Epithelial cell of esophagus (primary cell): ENCODE results near the gene CTNNA2.
A peak's percentile ranks its signal among the peaks of the same experiment; 100 is the strongest.

Source experiments
- DNase-seq: peaks from one replicate; pipeline ENCODE4 v3.0.0; 2010; ENCODE audit warnings: low read depth
- H3K4me3 ChIP-seq: 2 replicates; pipeline ENCODE4 v1.5.1; 2011; ENCODE audit warnings: mild to moderate bottlenecking, low read length, control low read depth
- TF ChIP-seq, protein P1 (sequence below): IDR thresholded peaks from 2 replicates; pipeline ENCODE4 v1.5.1; 2011; ENCODE audit warnings: low read depth, mild to moderate bottlenecking, low read length, control low read depth, inconsistent platforms; ENCODE audit not compliant: insufficient read depth; ENCODE audit errors: missing control alignments

Gene CTNNA2

DNA sequence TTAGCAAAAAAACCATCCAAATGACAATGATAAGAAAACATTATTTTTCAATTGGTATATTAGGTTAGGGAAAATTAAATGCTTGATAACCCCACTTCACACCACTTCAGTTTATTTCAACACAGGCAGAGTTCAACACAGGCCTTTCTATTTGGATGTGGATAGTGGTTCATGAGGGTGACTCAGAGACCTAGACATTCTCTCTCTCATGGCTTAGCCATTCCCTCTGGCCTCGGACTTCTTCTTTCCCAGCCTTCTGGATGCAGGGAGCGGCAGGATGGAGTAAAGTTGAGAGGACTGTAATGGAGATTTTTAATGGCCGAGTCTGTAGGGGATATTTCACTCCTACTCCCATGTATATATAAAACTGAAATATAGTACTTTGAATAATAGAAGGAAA is 109.7 kb downstream of the CTNNA2 start:
- H3K4me3 ChIP-seq, result no peak overlapping the region
- TF ChIP-seq, protein P1, sequence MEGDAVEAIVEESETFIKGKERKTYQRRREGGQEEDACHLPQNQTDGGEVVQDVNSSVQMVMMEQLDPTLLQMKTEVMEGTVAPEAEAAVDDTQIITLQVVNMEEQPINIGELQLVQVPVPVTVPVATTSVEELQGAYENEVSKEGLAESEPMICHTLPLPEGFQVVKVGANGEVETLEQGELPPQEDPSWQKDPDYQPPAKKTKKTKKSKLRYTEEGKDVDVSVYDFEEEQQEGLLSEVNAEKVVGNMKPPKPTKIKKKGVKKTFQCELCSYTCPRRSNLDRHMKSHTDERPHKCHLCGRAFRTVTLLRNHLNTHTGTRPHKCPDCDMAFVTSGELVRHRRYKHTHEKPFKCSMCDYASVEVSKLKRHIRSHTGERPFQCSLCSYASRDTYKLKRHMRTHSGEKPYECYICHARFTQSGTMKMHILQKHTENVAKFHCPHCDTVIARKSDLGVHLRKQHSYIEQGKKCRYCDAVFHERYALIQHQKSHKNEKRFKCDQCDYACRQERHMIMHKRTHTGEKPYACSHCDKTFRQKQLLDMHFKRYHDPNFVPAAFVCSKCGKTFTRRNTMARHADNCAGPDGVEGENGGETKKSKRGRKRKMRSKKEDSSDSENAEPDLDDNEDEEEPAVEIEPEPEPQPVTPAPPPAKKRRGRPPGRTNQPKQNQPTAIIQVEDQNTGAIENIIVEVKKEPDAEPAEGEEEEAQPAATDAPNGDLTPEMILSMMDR, result no peak
- no peak for DNase-seq

DNA sequence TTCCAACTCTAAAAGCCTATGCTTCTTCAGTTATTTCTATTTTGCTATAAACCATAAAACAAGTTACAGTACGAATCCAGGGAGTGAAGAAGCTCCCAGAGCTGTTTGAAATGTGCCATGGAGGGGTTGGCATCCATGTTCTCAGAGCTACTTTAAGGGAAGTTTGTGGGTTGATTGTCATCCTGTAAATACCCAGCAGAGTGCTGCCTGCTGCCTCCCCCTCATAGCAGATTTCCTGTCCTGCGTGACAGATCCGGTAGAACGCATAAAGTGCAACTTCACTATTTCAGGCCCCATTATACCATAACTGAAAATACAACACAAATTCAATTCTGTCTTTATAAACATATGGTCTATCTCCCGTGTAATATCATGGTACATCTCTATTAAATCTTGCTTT is 114.4 kb downstream of the CTNNA2 start:
- no peak overlapping the region for H3K4me3 ChIP-seq
- no peak for DNase-seq
- TF ChIP-seq, protein P1, result no peak

DNA sequence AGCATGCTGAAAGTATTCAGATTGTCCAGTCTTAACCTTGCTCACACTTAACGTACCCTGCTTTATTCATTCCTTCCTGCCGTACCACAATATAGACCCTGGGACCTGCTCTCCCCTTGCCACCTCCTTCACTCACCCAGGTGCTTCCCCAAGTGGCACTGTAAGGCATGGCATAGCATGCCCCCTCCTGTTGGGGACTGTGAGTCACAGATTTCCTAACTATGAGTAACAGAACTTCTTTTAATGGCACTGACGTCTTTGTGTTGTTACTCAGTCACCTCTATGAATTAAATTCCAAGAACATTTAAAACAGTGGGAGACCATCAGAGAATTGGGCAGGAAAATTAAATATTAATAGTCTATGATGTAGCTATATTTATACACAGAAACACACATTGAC is 117.2 kb downstream of the CTNNA2 start:
- DNase-seq, result peak; percentile 18
- TF ChIP-seq, protein P1, result no peak
- H3K4me3 ChIP-seq, result no peak overlapping the region

DNA sequence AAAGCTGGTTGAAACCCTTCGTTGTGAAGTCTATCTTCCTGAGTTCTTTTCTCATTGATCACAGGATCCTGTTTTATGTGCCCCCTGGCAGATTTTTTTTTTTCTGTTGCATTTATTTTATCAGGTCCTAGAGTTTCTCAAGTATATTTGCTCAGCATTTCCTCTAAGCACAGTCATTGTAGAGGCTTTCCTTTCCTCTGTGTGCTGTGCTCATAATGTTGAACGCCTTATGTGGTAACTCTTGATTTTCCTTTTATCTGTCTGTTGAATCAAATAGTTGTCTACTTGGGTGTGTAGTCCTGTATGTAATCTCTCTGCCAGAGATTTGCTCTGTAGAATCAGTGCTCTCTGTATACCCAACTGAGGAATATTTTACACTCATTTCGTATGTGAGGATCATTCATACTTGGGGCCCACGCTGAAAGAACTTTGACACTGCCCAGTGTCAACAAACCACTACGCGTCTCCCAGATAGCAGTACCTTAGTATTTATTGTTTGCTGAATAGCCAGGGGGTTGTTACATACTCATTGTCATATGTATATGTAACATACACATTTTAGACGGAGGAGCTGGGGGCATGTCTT is 118.2 kb downstream of the CTNNA2 start:
- DNase-seq, result no peak

DNA sequence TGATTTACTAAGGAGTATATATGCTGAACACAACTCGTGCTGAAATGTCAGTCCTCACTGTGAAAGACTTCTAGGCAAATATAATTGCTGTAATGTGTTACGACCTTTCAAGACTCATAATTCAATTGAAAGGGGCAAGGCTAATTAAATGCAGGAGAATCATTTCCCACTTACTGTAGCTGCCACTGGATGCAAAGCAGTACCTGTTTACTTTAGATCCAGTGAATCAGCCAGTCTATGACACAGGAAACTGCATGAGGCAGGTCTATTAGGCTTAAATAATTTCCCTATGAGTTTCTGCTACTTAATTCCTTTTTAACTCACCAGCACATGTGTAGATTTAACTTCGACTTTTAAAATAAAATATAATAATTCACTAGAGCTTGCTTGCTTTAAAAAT is 125.6 kb downstream of the CTNNA2 start:
- TF ChIP-seq, protein P1, result no peak
- no peak overlapping the region for H3K4me3 ChIP-seq
- DNase-seq, result no peak

More for the DNA sequence above, 118.2 kb downstream of the CTNNA2 start:
- no peak overlapping the region for H3K4me3 ChIP-seq
- TF ChIP-seq, protein P1, result no peak

DNA sequence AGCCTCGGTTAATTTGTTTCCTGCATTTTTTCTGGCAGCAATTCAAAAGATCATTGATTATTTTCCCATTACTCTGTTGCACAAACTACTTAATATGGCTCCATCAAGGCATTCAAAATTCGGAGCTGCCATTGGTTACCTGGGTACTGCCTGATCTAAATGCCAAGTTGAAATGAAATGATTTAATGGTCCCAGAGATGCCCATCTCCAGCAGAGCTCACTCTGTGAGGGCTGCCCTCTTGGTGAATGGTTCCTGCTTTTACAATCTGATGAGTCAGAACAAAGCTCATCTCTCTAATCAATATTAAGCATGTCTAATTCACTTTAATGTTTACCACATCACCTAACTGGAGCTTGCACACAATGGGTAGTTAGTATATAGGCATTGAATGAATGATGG is 126.1 kb downstream of the CTNNA2 start:
- no peak for DNase-seq
- TF ChIP-seq, protein P1, result no peak
- no peak overlapping the region for H3K4me3 ChIP-seq

DNA sequence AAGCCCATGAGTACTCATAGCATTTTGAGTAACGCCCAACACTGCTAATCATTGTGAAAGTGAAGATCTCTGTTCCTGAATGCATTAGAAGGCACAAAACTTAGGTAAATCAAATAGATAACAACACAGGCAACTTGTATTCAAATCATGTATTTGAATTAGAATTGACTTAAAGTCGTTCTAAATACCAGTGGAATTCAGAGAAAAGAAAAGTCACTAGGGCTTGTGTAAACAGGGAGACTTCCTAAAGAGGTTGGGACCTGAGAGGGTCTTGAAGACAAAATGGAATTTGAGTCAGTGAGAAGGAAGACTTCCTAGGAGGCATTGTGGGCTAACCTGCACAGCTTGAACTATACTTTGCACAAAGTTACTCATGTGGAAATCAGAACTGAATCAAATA is 127.2 kb downstream of the CTNNA2 start:
- H3K4me3 ChIP-seq, result no peak overlapping the region
- TF ChIP-seq, protein P1, result no peak
- no peak for DNase-seq
